HCT116 (cell line): ENCODE results near the gene IVD. TPM values are rescaled to one million over a fixed set of nuclear protein-coding genes. Genes with fewer than 3 reads are reported as not detected.

Experiments
- ATAC-seq: fragments of 200-7000 bp; cut with Tn5 transposase; 2 replicates; pipeline ENCODE4 v1.9.1; 2020; ENCODE audit warnings: mild to moderate bottlenecking, moderate library complexity
- BruUV-seq: library from RNA; stranded (reverse); fragments of 400-500 nt; replicated peaks from 2 replicates; lab custom pipeline; 2021; lab: Mats Ljungman, UMichigan
- CTCF ChIA-PET: fragments of 300-600 bp; sonication (Branson Sonifier 250); formaldehyde crosslinking; loops from one replicate; lab custom pipeline; 2021; ENCODE audit warnings: antibody characterized with exemption; lab: Charles Lee
- POLR2A ChIA-PET: fragments of 300-600, 350-600 bp; sonication (Branson Sonifier 250); formaldehyde crosslinking; loops from one replicate; lab custom pipeline; 2021; ENCODE audit warnings: antibody characterized with exemption; lab: Charles Lee
- RAD21 ChIA-PET, 2 experiments: fragments of 300-600 bp; sonication (Branson Sonifier 250); formaldehyde crosslinking; loops; one replicate each; lab custom pipeline; 2023; ENCODE audit warnings: low total read pairs in 2 of 2; ENCODE audit not compliant: uncharacterized antibody in 2 of 2, unreplicated experiment in 2 of 2, low non-redundant PET in 1 of 2; lab: Charles Lee
- DNase-seq: peaks from one replicate; pipeline ENCODE4 v3.0.0-alpha.2; 2010; ENCODE audit warnings: low read depth, low spot score
- H2AFZ ChIP-seq: fragments of 200-600 bp; shearing (Covaris generic), sonication (generic); 2 replicates; pipeline ENCODE4 v1.6.1; 2017; ENCODE audit warnings: low read depth, mixed run types, mixed read lengths, antibody characterized with exemption, low read length; ENCODE audit not compliant: poor library complexity, severe bottlenecking
- H3K27ac ChIP-seq: 2 replicates; pipeline ENCODE4 v1.5.1; 2012; ENCODE audit warnings: low read depth, low read length
- H3K27me3 ChIP-seq: fragments of 200-600 bp; sonication (generic); 2 replicates; pipeline ENCODE4 v1.6.1; 2016; ENCODE audit warnings: mixed run types, low read length, mixed read lengths; ENCODE audit not compliant: insufficient read depth
- H3K36me3 ChIP-seq, 2 experiments: fragments of 200-500 bp in 1 of 2; fragments of 200-600 bp in 1 of 2; sonication (Bioruptor generic) in 1 of 2; sonication (generic) in 1 of 2; 2 replicates each; pipeline versions ENCODE4 v1.5.1 to v1.6.1; 2014 to 2016; ENCODE audit warnings: low read length in 2 of 2, inconsistent platforms in 1 of 2, mixed read lengths in 1 of 2, mixed run types in 1 of 2; ENCODE audit not compliant: insufficient read depth in 2 of 2, control insufficient read depth in 1 of 2
- H3K4me1 ChIP-seq, 2 experiments: fragments of 200-600 bp in 1 of 2; sonication (generic) in 1 of 2; 2 replicates each; pipeline versions ENCODE4 v1.5.1 to v1.6.1; 2012 to 2017; ENCODE audit warnings: low read length in 2 of 2, inconsistent platforms in 1 of 2, mild to moderate bottlenecking in 1 of 2, mixed read lengths in 1 of 2, mixed run types in 1 of 2, moderate library complexity in 1 of 2; ENCODE audit not compliant: insufficient read depth in 2 of 2, control insufficient read depth in 1 of 2
- H3K4me2 ChIP-seq: fragments of 200-600 bp; sonication (generic); 2 replicates; pipeline ENCODE4 v1.6.1; 2017; ENCODE audit warnings: mixed run types, low read length, mixed read lengths
- H3K4me3 ChIP-seq, 2 experiments: fragments of 200-600 bp in 1 of 2; sonication (generic) in 1 of 2; replicated peaks in 1 of 2; 2 replicates each; pipeline ENCODE4 v1.5.1; 2011 to 2016; ENCODE audit warnings: low read length in 2 of 2, control low read depth in 1 of 2, low read depth in 1 of 2, mild to moderate bottlenecking in 1 of 2, mixed read lengths in 1 of 2, mixed run types in 1 of 2
- H3K79me2 ChIP-seq: fragments of 200-600 bp; sonication (generic); 2 replicates; pipeline ENCODE4 v1.6.1; 2017; ENCODE audit warnings: mild to moderate bottlenecking, mixed run types, low read length, moderate library complexity, mixed read lengths; ENCODE audit not compliant: insufficient read depth
- H3K9ac ChIP-seq: fragments of 200-600 bp; sonication (generic); 2 replicates; pipeline ENCODE4 v1.6.1; 2016; ENCODE audit warnings: low read length, mixed read lengths
- H3K9me2 ChIP-seq: fragments of 200-600 bp; sonication (generic), shearing (Covaris generic); 2 replicates; pipeline ENCODE4 v1.6.1; 2017; ENCODE audit warnings: mixed run types, mild to moderate bottlenecking, moderate library complexity; ENCODE audit not compliant: insufficient read depth
- H3K9me3 ChIP-seq, 2 experiments: fragments of 200-500 bp in 1 of 2; fragments of 200-600 bp in 1 of 2; sonication (Bioruptor generic) in 1 of 2; sonication (generic) in 1 of 2; 2 replicates each; pipeline ENCODE4 v1.6.1; 2014 to 2017; ENCODE audit warnings: low read length in 2 of 2, mixed read lengths in 2 of 2, inconsistent platforms in 1 of 2, low read depth in 1 of 2, mild to moderate bottlenecking in 1 of 2, mixed run types in 1 of 2, moderate library complexity in 1 of 2; ENCODE audit not compliant: control insufficient read depth in 1 of 2, insufficient read depth in 1 of 2
- H4K20me1 ChIP-seq: fragments of 200-600 bp; sonication (generic), shearing (Covaris generic); 2 replicates; pipeline ENCODE4 v1.6.1; 2017; ENCODE audit warnings: mixed run types, mild to moderate bottlenecking, moderate library complexity; ENCODE audit not compliant: insufficient read depth
- ATF3 ChIP-seq: IDR thresholded peaks from 2 replicates; pipeline ENCODE4 v1.6.1; 2012
- CBX3 ChIP-seq: IDR thresholded peaks from 2 replicates; pipeline ENCODE4 v1.6.1; 2012; ENCODE audit warnings: low read depth
- CEBPB ChIP-seq: IDR thresholded peaks from 2 replicates; pipeline ENCODE4 v1.6.1; 2012; ENCODE audit warnings: low read depth
- CTCF ChIP-seq, 3 experiments: fragments of 200-600 bp in 1 of 3; sonication (generic) in 1 of 3; IDR thresholded peaks in 2 of 3; conservative IDR thresholded peaks in 1 of 3; 2 replicates each; pipeline ENCODE4 v1.5.1; 2012 to 2017; ENCODE audit warnings: low read depth in 2 of 3, low read length in 2 of 3, antibody characterized with exemption in 1 of 3, borderline replicate concordance in 1 of 3, control low read depth in 1 of 3, mild to moderate bottlenecking in 1 of 3, mixed read lengths in 1 of 3, mixed run types in 1 of 3, moderate library complexity in 1 of 3; ENCODE audit not compliant: insufficient read depth in 1 of 3
- EZH2 ChIP-seq: fragments of 200-600 bp; sonication (generic); IDR thresholded peaks from 2 replicates; pipeline ENCODE4 v1.6.1; 2017; ENCODE audit warnings: antibody characterized with exemption, mixed run types
- EZH2phosphoT487 ChIP-seq: fragments of 200-600 bp; IDR thresholded peaks from 2 replicates; pipeline ENCODE4 v1.6.1; 2018; ENCODE audit warnings: antibody characterized with exemption, borderline replicate concordance
- MAX ChIP-seq: IDR thresholded peaks from 2 replicates; pipeline ENCODE4 v1.6.1; 2012
- SIN3A ChIP-seq: IDR thresholded peaks from 2 replicates; pipeline ENCODE4 v1.6.1; 2012; ENCODE audit warnings: low read depth
- TCF7L2 ChIP-seq: IDR thresholded peaks from 2 replicates; pipeline ENCODE4 v1.7.0; 2011; ENCODE audit warnings: borderline replicate concordance, inconsistent platforms; ENCODE audit not compliant: insufficient read depth, insufficient read length; ENCODE audit errors: extremely low read depth
- ZBTB33 ChIP-seq: IDR thresholded peaks from 2 replicates; pipeline ENCODE4 v1.6.1; 2011; ENCODE audit warnings: mild to moderate bottlenecking, low read length, moderate library complexity; ENCODE audit not compliant: insufficient replicate concordance; ENCODE audit errors: extremely low read depth
- intact Hi-C: fragments of 100-400 bp; cut with micrococcal nuclease; formaldehyde crosslinking; loops from 2 replicates; pipeline ENCODE4 v1.10.0; 2022
- total RNA-seq: library from RNA; stranded (reverse); gene quantifications from one replicate; pipeline ENCODE4 v1.2.1, GENCODE V29; 2021; ENCODE audit not compliant: unreplicated experiment

IVD gene
- total RNA-seq, 1 experiment from 2014 or later: 65.6 TPM

GRCh38 chr15:40467261-40467615, 61.6 kb downstream of the IVD start (continued):
- no peak for TF ChIP-seq ATF3

- POLR2A ChIA-PET: no interaction called here
These were observed 63.3 kb downstream of the IVD start for GRCh38 chr15:40468898-40469331.

More at GRCh38 chr15:40468898-40469331, 63.3 kb downstream of the IVD start:
- BruUV-seq: no TSS peak
- intact Hi-C loops: no loop called here
- DNase-seq: no peak
- Histone ChIP-seq H3K4me2 (no peak overlapping the region), H3K4me1 (peaks cover 14 to 22% of the 10 kb centered on the region in 2 experiments), H3K36me3 (peaks cover 2 to 8% of the 10 kb centered on the region in 2 experiments; a peak in 3 of 4 replicates), H4K20me1 (no peaks in the 10 kb centered on the region), H3K27ac (no peak overlapping the region), H3K9me2 (no peaks in the 10 kb centered on the region), H2AFZ (no peak overlapping the region), H3K9ac (no peak overlapping the region), H3K79me2 (peaks cover 3% of the 10 kb centered on the region; the same call in 1 of the 2 replicates), H3K4me3 (no peak overlapping the region), H3K9me3 (no peaks in the 10 kb centered on the region), H3K27me3 (no peaks in the 10 kb centered on the region)
- ChIA-PET RAD21 (no interaction called here), CTCF (no interaction called here)
- ATAC-seq: no peak
- no peak for TF ChIP-seq CEBPB
- TF ChIP-seq CBX3: no peak
- no peak for TF ChIP-seq SIN3A
- no peak for TF ChIP-seq MAX
- no peak for TF ChIP-seq ZBTB33
- TF ChIP-seq EZH2phosphoT487: no peak
- TF ChIP-seq TCF7L2: no peak
- no peak for TF ChIP-seq EZH2
- TF ChIP-seq CTCF (IDR thresholded peaks at IDR 0.05 in 2 of 3, conservative IDR thresholded peaks at IDR 0.05 in 1 of 3; ENCODE audit: borderline replicate concordance in 1 of 3, insufficient read depth in 1 of 3, low read depth in 2 of 3, low read length in 2 of 3): no peak
